Measurements from ENCODE around the gene FAM151A. TPM values are rescaled to one million over a fixed set of nuclear protein-coding genes. Genes with fewer than 3 reads are reported as not detected.
A peak's percentile ranks its signal among the peaks of the same experiment; 100 is the strongest.

The FAM151A gene
- total and polyA plus RNA-seq, 2 experiments from 2014 or later: 0.10 TPM; not detected in 1

DNA sequence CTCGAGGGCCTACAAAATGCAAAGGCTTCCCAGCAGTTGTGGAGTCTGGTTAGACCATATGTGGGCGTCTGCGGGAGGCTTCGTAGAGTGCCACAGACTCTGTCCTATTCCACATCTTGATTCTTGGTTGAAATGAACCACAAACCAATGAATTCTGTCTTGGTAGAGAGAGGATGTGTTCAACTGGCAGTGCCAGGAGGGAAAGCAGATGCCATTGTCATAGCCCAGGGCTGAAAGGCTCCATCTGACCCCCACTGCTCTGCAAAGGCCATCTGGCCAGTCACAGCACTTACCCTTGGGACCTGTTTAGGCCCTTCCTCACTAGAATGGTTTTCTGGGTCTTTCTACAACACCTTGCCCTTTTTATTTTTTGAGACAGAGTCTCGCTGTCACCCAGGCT lies 53.2 kb downstream of the FAM151A start (continued):
- TF ChIP-seq, protein P1, sequence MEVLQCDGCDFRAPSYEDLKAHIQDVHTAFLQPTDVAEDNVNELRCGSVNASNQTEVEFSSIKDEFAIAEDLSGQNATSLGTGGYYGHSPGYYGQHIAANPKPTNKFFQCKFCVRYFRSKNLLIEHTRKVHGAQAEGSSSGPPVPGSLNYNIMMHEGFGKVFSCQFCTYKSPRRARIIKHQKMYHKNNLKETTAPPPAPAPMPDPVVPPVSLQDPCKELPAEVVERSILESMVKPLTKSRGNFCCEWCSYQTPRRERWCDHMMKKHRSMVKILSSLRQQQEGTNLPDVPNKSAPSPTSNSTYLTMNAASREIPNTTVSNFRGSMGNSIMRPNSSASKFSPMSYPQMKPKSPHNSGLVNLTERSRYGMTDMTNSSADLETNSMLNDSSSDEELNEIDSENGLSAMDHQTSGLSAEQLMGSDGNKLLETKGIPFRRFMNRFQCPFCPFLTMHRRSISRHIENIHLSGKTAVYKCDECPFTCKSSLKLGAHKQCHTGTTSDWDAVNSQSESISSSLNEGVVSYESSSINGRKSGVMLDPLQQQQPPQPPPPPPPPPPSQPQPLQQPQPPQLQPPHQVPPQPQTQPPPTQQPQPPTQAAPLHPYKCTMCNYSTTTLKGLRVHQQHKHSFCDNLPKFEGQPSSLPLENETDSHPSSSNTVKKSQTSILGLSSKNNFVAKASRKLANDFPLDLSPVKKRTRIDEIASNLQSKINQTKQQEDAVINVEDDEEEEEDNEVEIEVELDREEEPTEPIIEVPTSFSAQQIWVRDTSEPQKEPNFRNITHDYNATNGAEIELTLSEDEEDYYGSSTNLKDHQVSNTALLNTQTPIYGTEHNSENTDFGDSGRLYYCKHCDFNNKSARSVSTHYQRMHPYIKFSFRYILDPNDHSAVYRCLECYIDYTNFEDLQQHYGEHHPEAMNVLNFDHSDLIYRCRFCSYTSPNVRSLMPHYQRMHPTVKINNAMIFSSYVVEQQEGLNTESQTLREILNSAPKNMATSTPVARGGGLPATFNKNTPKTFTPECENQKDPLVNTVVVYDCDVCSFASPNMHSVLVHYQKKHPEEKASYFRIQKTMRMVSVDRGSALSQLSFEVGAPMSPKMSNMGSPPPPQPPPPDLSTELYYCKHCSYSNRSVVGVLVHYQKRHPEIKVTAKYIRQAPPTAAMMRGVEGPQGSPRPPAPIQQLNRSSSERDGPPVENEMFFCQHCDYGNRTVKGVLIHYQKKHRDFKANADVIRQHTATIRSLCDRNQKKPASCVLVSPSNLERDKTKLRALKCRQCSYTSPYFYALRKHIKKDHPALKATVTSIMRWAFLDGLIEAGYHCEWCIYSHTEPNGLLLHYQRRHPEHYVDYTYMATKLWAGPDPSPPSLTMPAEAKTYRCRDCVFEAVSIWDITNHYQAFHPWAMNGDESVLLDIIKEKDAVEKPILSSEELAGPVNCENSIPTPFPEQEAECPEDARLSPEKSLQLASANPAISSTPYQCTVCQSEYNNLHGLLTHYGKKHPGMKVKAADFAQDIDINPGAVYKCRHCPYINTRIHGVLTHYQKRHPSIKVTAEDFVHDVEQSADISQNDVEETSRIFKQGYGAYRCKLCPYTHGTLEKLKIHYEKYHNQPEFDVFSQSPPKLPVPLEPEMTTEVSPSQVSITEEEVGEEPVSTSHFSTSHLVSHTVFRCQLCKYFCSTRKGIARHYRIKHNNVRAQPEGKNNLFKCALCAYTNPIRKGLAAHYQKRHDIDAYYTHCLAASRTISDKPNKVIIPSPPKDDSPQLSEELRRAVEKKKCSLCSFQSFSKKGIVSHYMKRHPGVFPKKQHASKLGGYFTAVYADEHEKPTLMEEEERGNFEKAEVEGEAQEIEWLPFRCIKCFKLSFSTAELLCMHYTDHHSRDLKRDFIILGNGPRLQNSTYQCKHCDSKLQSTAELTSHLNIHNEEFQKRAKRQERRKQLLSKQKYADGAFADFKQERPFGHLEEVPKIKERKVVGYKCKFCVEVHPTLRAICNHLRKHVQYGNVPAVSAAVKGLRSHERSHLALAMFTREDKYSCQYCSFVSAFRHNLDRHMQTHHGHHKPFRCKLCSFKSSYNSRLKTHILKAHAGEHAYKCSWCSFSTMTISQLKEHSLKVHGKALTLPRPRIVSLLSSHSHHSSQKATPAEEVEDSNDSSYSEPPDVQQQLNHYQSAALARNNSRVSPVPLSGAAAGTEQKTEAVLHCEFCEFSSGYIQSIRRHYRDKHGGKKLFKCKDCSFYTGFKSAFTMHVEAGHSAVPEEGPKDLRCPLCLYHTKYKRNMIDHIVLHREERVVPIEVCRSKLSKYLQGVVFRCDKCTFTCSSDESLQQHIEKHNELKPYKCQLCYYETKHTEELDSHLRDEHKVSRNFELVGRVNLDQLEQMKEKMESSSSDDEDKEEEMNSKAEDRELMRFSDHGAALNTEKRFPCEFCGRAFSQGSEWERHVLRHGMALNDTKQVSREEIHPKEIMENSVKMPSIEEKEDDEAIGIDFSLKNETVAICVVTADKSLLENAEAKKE (CRISPR knock-in tag; IDR thresholded peaks at IDR 0.05): no peak
- no peak for TF ChIP-seq POLR2AphosphoS5 (IDR thresholded peaks at IDR 0.05; ENCODE audit: low read depth)
- TF ChIP-seq, protein P2, sequence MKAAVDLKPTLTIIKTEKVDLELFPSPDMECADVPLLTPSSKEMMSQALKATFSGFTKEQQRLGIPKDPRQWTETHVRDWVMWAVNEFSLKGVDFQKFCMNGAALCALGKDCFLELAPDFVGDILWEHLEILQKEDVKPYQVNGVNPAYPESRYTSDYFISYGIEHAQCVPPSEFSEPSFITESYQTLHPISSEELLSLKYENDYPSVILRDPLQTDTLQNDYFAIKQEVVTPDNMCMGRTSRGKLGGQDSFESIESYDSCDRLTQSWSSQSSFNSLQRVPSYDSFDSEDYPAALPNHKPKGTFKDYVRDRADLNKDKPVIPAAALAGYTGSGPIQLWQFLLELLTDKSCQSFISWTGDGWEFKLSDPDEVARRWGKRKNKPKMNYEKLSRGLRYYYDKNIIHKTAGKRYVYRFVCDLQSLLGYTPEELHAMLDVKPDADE (IDR thresholded peaks at IDR 0.05): no peak
- TF ChIP-seq ZNF114 (CRISPR knock-in tag; IDR thresholded peaks at IDR 0.05): no peak
- no peak for TF ChIP-seq STAT1 (IDR thresholded peaks at IDR 0.05; ENCODE audit: unreplicated experiment)
- TF ChIP-seq JUNB (IDR thresholded peaks at IDR 0.05; ENCODE audit: unreplicated experiment): no peak
- TF ChIP-seq EZH2phosphoT487 (IDR thresholded peaks at IDR 0.05; ENCODE audit: unreplicated experiment): no peak
- TF ChIP-seq ZNF331 (CRISPR knock-in tag; IDR thresholded peaks at IDR 0.05; ENCODE audit: low read depth): no peak

DNA sequence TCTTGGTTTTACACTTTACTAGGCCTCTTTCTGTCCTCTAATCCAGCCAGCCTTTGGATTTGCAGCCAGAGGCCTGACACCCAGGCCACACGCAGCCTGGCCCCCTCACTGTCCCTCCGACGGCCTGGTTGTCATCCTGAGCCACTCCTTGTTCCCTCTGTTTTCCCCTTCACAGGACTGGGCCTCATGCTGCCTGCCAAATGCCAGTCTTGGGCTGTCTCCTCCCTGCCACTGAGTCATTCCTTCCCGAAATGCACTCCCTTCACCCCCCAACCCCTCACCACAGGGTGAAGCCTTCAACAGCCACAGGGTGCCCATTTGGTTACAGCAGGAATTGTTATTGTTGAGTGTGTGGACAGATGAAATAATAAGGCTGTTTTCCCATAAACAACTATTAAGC lies 54.0 kb downstream of the FAM151A start:
- Mint-ChIP-seq H3K36me3 (ENCODE audit: low read depth) (no peaks in the 10 kb centered on the region; the same call in 2 of the 3 replicates), H3K4me1 (peaks cover 46% of the 10 kb centered on the region), H3K9me3 (peaks cover 1% of the 10 kb centered on the region; the same call in 1 of the 3 replicates), H3K27me3 (ENCODE audit: insufficient read depth, low read depth, poor library complexity) (peaks cover 19% of the 10 kb centered on the region), H3K27ac (peak overlapping the region; percentile 64), H3K4me3 (no peak overlapping the region)
- no peak for DNase-seq (ENCODE audit: low spot score)
- Histone ChIP-seq H3K27me3 (ENCODE audit: insufficient read depth) (no peaks in the 10 kb centered on the region), H2AFZ (no peak overlapping the region), H3F3A (replicated peaks; ENCODE audit: low read depth) (0 out of 2 replicates have a peak, but pooled peaks cover 2% of the 10 kb centered on the region), H3K27ac (ENCODE audit: low read depth) (no peak overlapping the region), H3K9me2 (ENCODE audit: insufficient read depth) (no peaks in the 10 kb centered on the region), H3K4me2 (no peak overlapping the region), H3K4me3 (no peak overlapping the region), H3K36me3 (ENCODE audit: insufficient read depth) (no peaks in the 10 kb centered on the region), H3K4me1 (ENCODE audit: insufficient read depth) (peaks cover 18% of the 10 kb centered on the region), H4K20me1 (replicated peaks; ENCODE audit: insufficient read depth) (no peaks in the 10 kb centered on the region), H3K79me2 (replicated peaks; ENCODE audit: insufficient read depth) (no peaks in the 10 kb centered on the region)
- ATAC-seq: no peak; the same call in 2 of the 3 replicates
- TF ChIP-seq JUNB (IDR thresholded peaks at IDR 0.05; ENCODE audit: unreplicated experiment): no peak
- no peak for TF ChIP-seq NANOG (IDR thresholded peaks at IDR 0.05; ENCODE audit: borderline replicate concordance)
- no peak for TF ChIP-seq EZH2phosphoT487 (IDR thresholded peaks at IDR 0.05; ENCODE audit: unreplicated experiment)
- TF ChIP-seq, protein P3, sequence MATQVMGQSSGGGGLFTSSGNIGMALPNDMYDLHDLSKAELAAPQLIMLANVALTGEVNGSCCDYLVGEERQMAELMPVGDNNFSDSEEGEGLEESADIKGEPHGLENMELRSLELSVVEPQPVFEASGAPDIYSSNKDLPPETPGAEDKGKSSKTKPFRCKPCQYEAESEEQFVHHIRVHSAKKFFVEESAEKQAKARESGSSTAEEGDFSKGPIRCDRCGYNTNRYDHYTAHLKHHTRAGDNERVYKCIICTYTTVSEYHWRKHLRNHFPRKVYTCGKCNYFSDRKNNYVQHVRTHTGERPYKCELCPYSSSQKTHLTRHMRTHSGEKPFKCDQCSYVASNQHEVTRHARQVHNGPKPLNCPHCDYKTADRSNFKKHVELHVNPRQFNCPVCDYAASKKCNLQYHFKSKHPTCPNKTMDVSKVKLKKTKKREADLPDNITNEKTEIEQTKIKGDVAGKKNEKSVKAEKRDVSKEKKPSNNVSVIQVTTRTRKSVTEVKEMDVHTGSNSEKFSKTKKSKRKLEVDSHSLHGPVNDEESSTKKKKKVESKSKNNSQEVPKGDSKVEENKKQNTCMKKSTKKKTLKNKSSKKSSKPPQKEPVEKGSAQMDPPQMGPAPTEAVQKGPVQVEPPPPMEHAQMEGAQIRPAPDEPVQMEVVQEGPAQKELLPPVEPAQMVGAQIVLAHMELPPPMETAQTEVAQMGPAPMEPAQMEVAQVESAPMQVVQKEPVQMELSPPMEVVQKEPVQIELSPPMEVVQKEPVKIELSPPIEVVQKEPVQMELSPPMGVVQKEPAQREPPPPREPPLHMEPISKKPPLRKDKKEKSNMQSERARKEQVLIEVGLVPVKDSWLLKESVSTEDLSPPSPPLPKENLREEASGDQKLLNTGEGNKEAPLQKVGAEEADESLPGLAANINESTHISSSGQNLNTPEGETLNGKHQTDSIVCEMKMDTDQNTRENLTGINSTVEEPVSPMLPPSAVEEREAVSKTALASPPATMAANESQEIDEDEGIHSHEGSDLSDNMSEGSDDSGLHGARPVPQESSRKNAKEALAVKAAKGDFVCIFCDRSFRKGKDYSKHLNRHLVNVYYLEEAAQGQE (IDR thresholded peaks at IDR 0.05; ENCODE audit: unreplicated experiment): no peak
- no peak for TF ChIP-seq ZNF331 (CRISPR knock-in tag; IDR thresholded peaks at IDR 0.05; ENCODE audit: low read depth)
- TF ChIP-seq CREB1 (CRISPR knock-in tag; IDR thresholded peaks at IDR 0.05; ENCODE audit: low read depth): no peak

Data from GM23338 (cell line).